ENCODE data around the gene MAGEA9B.
"Not testable (repeated sequence)": the region's sequence is repeated elsewhere in the genome, so short reads cannot be mapped to it uniquely, and the experiment has no call there.

Gene MAGEA9B

DNA sequence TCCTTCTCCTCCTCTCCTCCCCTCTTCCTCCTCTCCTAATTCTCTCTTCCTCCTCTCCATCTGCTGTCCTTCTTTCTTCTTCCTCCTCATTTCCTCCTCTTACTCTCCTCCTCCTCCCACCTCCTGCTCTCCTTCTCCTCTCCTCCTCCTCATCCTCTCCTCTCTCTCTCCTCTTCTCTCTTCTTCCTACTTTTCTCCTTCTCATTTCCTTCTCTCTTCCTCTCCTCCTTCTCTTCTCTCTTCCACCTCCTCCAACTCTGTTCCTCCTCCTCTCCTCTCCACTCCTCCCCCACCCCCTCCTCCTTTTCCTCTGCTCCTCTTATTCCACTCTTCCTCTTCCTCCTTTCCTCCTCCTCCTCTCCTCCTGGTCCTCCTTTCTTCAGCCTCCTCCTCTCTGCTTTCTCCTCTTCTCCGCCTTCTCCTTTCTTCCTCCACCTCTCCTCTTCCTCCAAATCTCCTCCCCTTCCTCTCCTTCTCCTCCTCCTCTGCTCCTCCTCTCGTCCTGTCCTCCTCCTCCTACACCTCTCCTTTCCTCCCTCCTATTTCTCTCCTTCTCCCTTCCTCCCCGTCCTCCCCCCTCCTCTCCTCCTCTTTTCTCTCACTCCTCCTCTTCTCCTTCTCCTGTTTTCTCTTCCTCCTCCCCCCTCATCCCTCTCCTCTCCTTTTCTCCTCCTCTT, 52.2 kb downstream of the MAGEA9B start:
- not testable (repeated sequence) for DNase-seq (ENCODE audit: low read depth)

DNA sequence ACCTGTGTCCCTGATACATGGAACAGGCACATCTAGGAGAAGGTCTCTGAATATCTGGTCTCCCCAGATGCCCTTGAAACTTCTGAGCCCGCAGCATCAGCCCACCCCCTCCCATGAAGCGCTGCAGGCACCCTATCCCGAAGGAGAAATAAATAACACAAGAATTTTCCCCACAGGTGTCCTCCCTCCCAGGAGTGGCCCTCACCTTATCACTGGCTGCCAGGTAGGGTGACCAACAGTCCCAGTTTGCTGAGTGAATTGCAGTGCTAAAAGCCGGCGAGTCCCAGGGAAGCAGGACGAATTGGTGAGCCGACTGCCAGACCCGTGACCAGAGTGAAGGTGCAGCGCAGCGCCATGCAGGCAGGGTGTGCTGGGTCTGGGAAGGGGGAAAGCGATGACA, 53.3 kb downstream of the MAGEA9B start:
- not testable (repeated sequence) for DNase-seq (ENCODE audit: low read depth)

DNA sequence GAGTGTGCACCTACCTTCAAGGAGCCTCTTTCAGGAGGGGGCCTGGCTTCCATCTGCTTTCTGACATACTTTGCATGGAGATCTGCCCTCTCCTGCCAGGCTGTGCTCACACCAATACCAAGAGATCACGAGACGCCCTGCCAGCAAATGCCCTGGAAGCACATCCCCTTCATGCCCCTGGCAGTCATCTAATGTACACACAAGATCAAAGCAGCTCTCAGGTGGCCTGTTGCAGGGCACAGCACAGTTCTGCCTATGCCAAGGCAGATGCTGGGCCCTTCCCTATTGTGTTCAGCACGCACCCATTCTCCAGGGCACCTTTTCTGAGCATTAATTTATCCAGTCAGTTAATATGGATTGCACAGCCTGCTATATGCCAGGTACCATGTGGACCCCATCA, 54.4 kb downstream of the MAGEA9B start:
- DNase-seq (ENCODE audit: low read depth) = not testable (repeated sequence)
